CD14-positive monocyte (primary cell): ENCODE results near the gene PDE4B. TPM values are rescaled to one million over a fixed set of nuclear protein-coding genes. Genes with fewer than 3 reads are reported as not detected.

Experiments used
- DNase-seq, 3 donors: peaks; one replicate each; pipeline ENCODE4 v3.0.0-alpha.2; 2011 to 2022
- H2AFZ ChIP-seq: 2 replicates; pipeline ENCODE4 v1.6.0; 2012; ENCODE audit warnings: mild to moderate bottlenecking, low read depth, low read length, inconsistent platforms; ENCODE audit not compliant: insufficient read depth, poor library complexity, severe bottlenecking
- H3K27ac ChIP-seq, 2 donors: 1 replicate in 1 of 2; 2 replicates in 1 of 2; pipeline ENCODE4 v1.5.1; 2012 to 2013; ENCODE audit warnings: low read length in 2 of 2, control low read depth in 1 of 2, inconsistent platforms in 1 of 2, low read depth in 1 of 2, mild to moderate bottlenecking in 1 of 2
- H3K27me3 ChIP-seq, 2 donors: one replicate each; pipeline versions ENCODE4 v1.6.0 to v1.6.1; 2011 to 2013; ENCODE audit warnings: low read length in 2 of 2; ENCODE audit not compliant: control insufficient read depth in 2 of 2, insufficient read depth in 2 of 2
- H3K36me3 ChIP-seq, 2 donors: replicated peaks in 1 of 2; 1 replicate in 1 of 2; 2 replicates in 1 of 2; pipeline versions ENCODE4 v1.5.1 to v1.6.1; 2012 to 2013; ENCODE audit warnings: low read length in 2 of 2, control low read depth in 1 of 2, inconsistent platforms in 1 of 2, mild to moderate bottlenecking in 1 of 2; ENCODE audit not compliant: insufficient read depth in 2 of 2, control insufficient read depth in 1 of 2
- H3K4me1 ChIP-seq, 2 donors: 1 replicate in 1 of 2; 2 replicates in 1 of 2; pipeline versions ENCODE4 v1.5.1 to v1.6.1; 2012 to 2013; ENCODE audit warnings: low read length in 2 of 2, control low read depth in 1 of 2, inconsistent platforms in 1 of 2, mild to moderate bottlenecking in 1 of 2, moderate library complexity in 1 of 2; ENCODE audit not compliant: insufficient read depth in 2 of 2, control insufficient read depth in 1 of 2
- H3K4me2 ChIP-seq: replicated peaks from 2 replicates; pipeline ENCODE3; 2012; ENCODE audit warnings: low read length, moderate library complexity, mild to moderate bottlenecking; ENCODE audit not compliant: poor library complexity, severe bottlenecking; ENCODE audit errors: extremely low read depth
- H3K4me3 ChIP-seq, 3 experiments: fragments of 200-600 bp in 1 of 3; sonication (generic) in 1 of 3; replicated peaks in 1 of 3; 1 replicate in 2 of 3; 2 replicates in 1 of 3; pipeline ENCODE4 v1.5.1; 2011 to 2013; ENCODE audit warnings: low read length in 3 of 3, mild to moderate bottlenecking in 3 of 3, control low read depth in 2 of 3, low read depth in 2 of 3, inconsistent platforms in 1 of 3, moderate library complexity in 1 of 3
- H3K79me2 ChIP-seq: 2 replicates; pipeline ENCODE4 v1.6.0; 2012; ENCODE audit warnings: mild to moderate bottlenecking, control low read depth, inconsistent platforms, low read length, moderate library complexity; ENCODE audit not compliant: insufficient read depth
- H3K9ac ChIP-seq: 2 replicates; pipeline ENCODE4 v1.6.0; 2017; ENCODE audit warnings: low read length, mild to moderate bottlenecking; ENCODE audit not compliant: insufficient read depth, poor library complexity, severe bottlenecking
- H3K9me3 ChIP-seq, 2 donors: replicated peaks in 1 of 2; 1 replicate in 1 of 2; 2 replicates in 1 of 2; pipeline versions ENCODE4 v1.5.1 to v1.6.1; 2012 to 2013; ENCODE audit warnings: low read length in 2 of 2, control low read depth in 1 of 2; ENCODE audit not compliant: control insufficient read depth in 1 of 2, insufficient read depth in 1 of 2
- H4K20me1 ChIP-seq: 2 replicates; pipeline ENCODE4 v1.6.0; 2012; ENCODE audit warnings: mild to moderate bottlenecking, low read length, control low read depth, moderate library complexity; ENCODE audit not compliant: insufficient read depth
- H3K27ac Mint-ChIP-seq, 7 donors: one replicate each; pipeline ENCODE4 v1.8.0; 2020; ENCODE audit warnings: mild to moderate bottlenecking in 7 of 7, mixed read lengths in 7 of 7, moderate library complexity in 6 of 7, inconsistent platforms in 2 of 7
- H3K27me3 Mint-ChIP-seq, 3 donors: one replicate each; pipeline ENCODE4 v1.8.0; 2021 to 2022; ENCODE audit warnings: low read depth in 3 of 3, mild to moderate bottlenecking in 3 of 3, mixed read lengths in 3 of 3, moderate library complexity in 3 of 3, inconsistent platforms in 1 of 3
- H3K36me3 Mint-ChIP-seq, 2 donors: one replicate each; pipeline ENCODE4 v1.8.0; 2020; ENCODE audit warnings: mixed read lengths in 2 of 2, inconsistent platforms in 1 of 2, mild to moderate bottlenecking in 1 of 2
- H3K4me1 Mint-ChIP-seq: one replicate; pipeline ENCODE4 v1.8.0; 2020; ENCODE audit warnings: mild to moderate bottlenecking, mixed read lengths
- H3K4me3 Mint-ChIP-seq, 2 donors: one replicate each; pipeline ENCODE4 v1.8.0; 2020; ENCODE audit warnings: mild to moderate bottlenecking in 2 of 2, mixed read lengths in 2 of 2, moderate library complexity in 1 of 2
- H3K9me3 Mint-ChIP-seq, 7 donors: one replicate each; pipeline ENCODE4 v1.8.0; 2020 to 2022; ENCODE audit warnings: mixed read lengths in 7 of 7, mild to moderate bottlenecking in 6 of 7, moderate library complexity in 6 of 7, inconsistent platforms in 2 of 7
- CTCF ChIP-seq: fragments of 200-600 bp; IDR thresholded peaks from one replicate; pipeline ENCODE4 v1.8.0; 2022; ENCODE audit warnings: antibody characterized with exemption, mild to moderate bottlenecking
- WGBS: methylation state at CpG from one replicate; pipeline ENCODE4 v1.1.5; 2013; ENCODE audit warnings: missing lambda C conversion rate; ENCODE audit not compliant: insufficient coverage; 5-methylcytosine and 5-hydroxymethylcytosine counted together
- intact Hi-C, 2 donors: fragments of 100-400 bp; cut with micrococcal nuclease; formaldehyde crosslinking; loops; one replicate each; pipeline versions ENCODE4 v1.15.0 to v1.15.1; 2023
- polyA plus RNA-seq, 3 donors: library from polyadenylated mRNA; depleted of rRNA in 1 of 3; unstranded in 2 of 3; stranded (reverse) in 1 of 3; fragments of 300-500 nt in 2 of 3; fragments of >200 nt in 1 of 3; fragmentation: Illumina TruSeq in 2 of 3; gene quantifications; 1 replicate in 2 of 3; 2 replicates in 1 of 3; pipeline ENCODE4 v1.2.3, GENCODE V29; 2012 to 2021

The PDE4B gene
- polyA plus RNA-seq, 3 donors: 17.2 to 52.8 (median 25.2) TPM

DNA sequence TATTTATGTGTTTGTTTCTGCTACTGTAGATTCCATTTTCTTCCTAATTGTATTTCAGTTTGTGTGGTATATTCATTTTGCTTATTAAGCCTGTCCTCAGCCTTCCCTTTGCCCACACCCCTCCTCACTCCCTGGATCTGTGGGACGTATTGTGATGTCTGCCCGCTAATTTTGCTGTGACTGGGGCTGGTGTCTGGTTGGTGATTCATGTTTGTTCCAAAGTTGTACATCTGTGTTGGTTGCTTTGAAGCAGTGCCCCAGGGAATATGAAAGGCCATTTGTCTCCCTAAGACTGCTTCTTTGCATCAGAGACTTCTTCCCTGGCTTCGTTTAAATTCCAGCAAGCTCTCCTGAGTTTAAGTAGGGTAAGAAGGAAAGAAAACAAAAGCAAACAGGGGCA lies 451.7 kb downstream of the PDE4B start:
- H3K4me2 ChIP-seq: no peak overlapping the region
- no peak overlapping the region for H3K4me3 ChIP-seq
- H3K9ac ChIP-seq: no peak overlapping the region
- H3K9me3 ChIP-seq: no peaks in the 10 kb centered on the region
- H3K4me1 Mint-ChIP-seq: no peaks in the 10 kb centered on the region
- H3K79me2 ChIP-seq: no peaks in the 10 kb centered on the region
- H3K27ac Mint-ChIP-seq: no peak overlapping the region
- H3K27ac ChIP-seq: no peak overlapping the region
- no peaks in the 10 kb centered on the region for H3K27me3 ChIP-seq
- whole genome bisulfite sequencing: no CpG with 5 or more reads among the region's 3 CpGs
- H2AFZ ChIP-seq: no peak overlapping the region
- no peak for TF ChIP-seq CTCF
- intact Hi-C loops: loop anchor here (5.0 kb wide), 2 partner anchors 203 to 287 kb away; no protein-coding TSS in a partner anchor
- H3K4me1 ChIP-seq: no peaks in the 10 kb centered on the region
- H4K20me1 ChIP-seq: no peaks in the 10 kb centered on the region
- H3K9me3 Mint-ChIP-seq: no peaks in the 10 kb centered on the region
- no peak for DNase-seq
- H3K36me3 Mint-ChIP-seq: no peaks in the 10 kb centered on the region
- no peak overlapping the region for H3K4me3 Mint-ChIP-seq
- no peaks in the 10 kb centered on the region for H3K36me3 ChIP-seq
- H3K27me3 Mint-ChIP-seq: peaks cover 0 to 1% (median 0%) of the 10 kb centered on the region in 3 donors

DNA sequence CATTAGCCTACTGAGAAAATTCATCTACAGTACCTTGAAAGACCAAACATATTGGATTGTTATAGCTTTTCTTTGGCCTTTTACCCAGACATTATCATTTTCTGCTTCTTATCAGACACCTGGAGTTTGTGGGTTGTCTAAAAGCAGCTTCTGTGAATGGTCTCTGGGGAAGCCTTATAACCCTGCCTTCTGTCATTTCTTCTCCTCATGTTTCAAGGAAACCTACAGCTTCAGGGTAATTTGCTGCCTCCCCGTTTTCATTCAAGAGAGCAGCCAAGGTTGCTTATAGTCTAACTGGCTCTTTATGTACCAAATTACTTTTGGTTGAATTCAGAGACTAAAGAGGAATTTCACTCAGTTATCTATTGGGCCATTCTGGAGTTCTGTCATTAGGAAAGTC lies 453.0 kb downstream of the PDE4B start:
- no CpG with 5 or more reads among the region's 1 CpG for WGBS
- H3K27me3 ChIP-seq: no peaks in the 10 kb centered on the region
- Mint-ChIP-seq H3K4me1 (peaks cover 7% of the 10 kb centered on the region), H3K9me3 (no peaks in the 10 kb centered on the region), H3K27ac (no peak overlapping the region), H3K4me3 (no peak overlapping the region), H3K27me3 (no peaks in the 10 kb centered on the region), H3K36me3 (no peaks in the 10 kb centered on the region)
- no peak overlapping the region for H3K9ac ChIP-seq
- TF ChIP-seq CTCF: no peak
- DNase-seq: no peak
- H3K79me2 ChIP-seq: no peaks in the 10 kb centered on the region
- H3K9me3 ChIP-seq: no peaks in the 10 kb centered on the region
- H4K20me1 ChIP-seq: no peaks in the 10 kb centered on the region
- H2AFZ ChIP-seq: no peak overlapping the region
- H3K4me3 ChIP-seq: no peak overlapping the region
- H3K36me3 ChIP-seq: no peaks in the 10 kb centered on the region
- H3K4me1 ChIP-seq: peaks cover 3 to 7% of the 10 kb centered on the region in 2 donors
- no peak overlapping the region for H3K4me2 ChIP-seq
- intact Hi-C loops: no loop called here
- no peak overlapping the region for H3K27ac ChIP-seq
